HEK293T (cell line): ENCODE measurements around the gene PJA1.

ENCODE experiments used
- CTCF ChIA-PET: fragments of 350-600 bp; formaldehyde crosslinking; extraction: SDS; loops from one replicate; lab custom pipeline; 2021; ENCODE audit warnings: antibody characterized with exemption, inconsistent platforms; lab: Yijun Ruan, JAX
- POLR2A ChIA-PET: fragments of 350-600 bp; formaldehyde crosslinking; extraction: SDS; loops from one replicate; lab custom pipeline; 2020; ENCODE audit warnings: antibody characterized with exemption, inconsistent platforms; lab: Yijun Ruan, JAX
- DNase-seq: peaks from one replicate; pipeline ENCODE4 v3.0.0; 2012; ENCODE audit warnings: mixed read lengths; ENCODE audit errors: extremely low spot score
- ARNT ChIP-seq: fragments of 450-650 bp; IDR thresholded peaks from 2 replicates; pipeline ENCODE4 v1.6.1; 2017; ENCODE audit warnings: mild to moderate bottlenecking
- BHLHE40 ChIP-seq: fragments of 450-650 bp; IDR thresholded peaks from 2 replicates; pipeline ENCODE4 v1.6.1; 2016; ENCODE audit warnings: mild to moderate bottlenecking, moderate library complexity, borderline replicate concordance
- CTBP1 ChIP-seq: fragments of 450-650 bp; IDR thresholded peaks from 2 replicates; pipeline ENCODE4 v1.6.1; 2016; ENCODE audit warnings: borderline replicate concordance
- ELF4 ChIP-seq: fragments of 450-650 bp; IDR thresholded peaks from 2 replicates; pipeline ENCODE4 v1.6.1; 2017; ENCODE audit warnings: antibody characterized with exemption
- FOXA1 ChIP-seq: fragments of 450-650 bp; IDR thresholded peaks from 2 replicates; pipeline ENCODE4 v1.6.1; 2016; ENCODE audit warnings: mild to moderate bottlenecking
- FOXK2 ChIP-seq: fragments of 450-650 bp; IDR thresholded peaks from 2 replicates; pipeline ENCODE4 v1.6.1; 2016; ENCODE audit warnings: mild to moderate bottlenecking
- FOXM1 ChIP-seq: fragments of 450-650 bp; IDR thresholded peaks from 2 replicates; pipeline ENCODE4 v1.6.1; 2017; ENCODE audit warnings: mild to moderate bottlenecking, borderline replicate concordance
- HDGF ChIP-seq: fragments of 450-650 bp; IDR thresholded peaks from 2 replicates; pipeline ENCODE4 v1.6.1; 2017; ENCODE audit warnings: antibody characterized with exemption, borderline replicate concordance
- L3MBTL2 ChIP-seq: fragments of 450-650 bp; conservative IDR thresholded peaks from 2 replicates; pipeline ENCODE4 v1.6.1; 2016; ENCODE audit warnings: mild to moderate bottlenecking
- LEF1 ChIP-seq: fragments of 450-650 bp; IDR thresholded peaks from 2 replicates; pipeline ENCODE4 v1.6.1; 2017; ENCODE audit warnings: mild to moderate bottlenecking, borderline replicate concordance
- NFRKB ChIP-seq: fragments of 450-650 bp; IDR thresholded peaks from 2 replicates; pipeline ENCODE4 v1.6.1; 2016; ENCODE audit warnings: mild to moderate bottlenecking, moderate library complexity
- PKNOX1 ChIP-seq: fragments of 450-650 bp; IDR thresholded peaks from 2 replicates; pipeline ENCODE4 v1.6.1; 2016
- SP1 ChIP-seq: fragments of 450-650 bp; IDR thresholded peaks from 2 replicates; pipeline ENCODE4 v1.6.1; 2017
- SUZ12 ChIP-seq: fragments of 450-650 bp; IDR thresholded peaks from 2 replicates; pipeline ENCODE4 v1.6.1; 2016; ENCODE audit warnings: mild to moderate bottlenecking
- TARDBP ChIP-seq: fragments of 450-650 bp; IDR thresholded peaks from 2 replicates; pipeline ENCODE4 v1.6.1; 2016
- ZNF384 ChIP-seq: fragments of 450-650 bp; IDR thresholded peaks from 2 replicates; pipeline ENCODE4 v1.6.1; 2016

The PJA1 gene

GRCh38 chrX:69177511-69178162, 12.4 kb upstream of the PJA1 start:
- ChIA-PET CTCF (interaction anchor here (1.3 kb wide), 1 partner anchor 45 kb away, joined by 4 read pairs; no protein-coding TSS in a partner anchor), POLR2A (no interaction called here)
- DNase-seq, result no peak
- TF ChIP-seq L3MBTL2, result no peak
- no peak for TF ChIP-seq SP1
- no peak for TF ChIP-seq PKNOX1
- TF ChIP-seq BHLHE40, result no peak

GRCh38 chrX:69176053-69176452, 10.8 kb upstream of the PJA1 start:
- no peak for TF ChIP-seq FOXA1
- TF ChIP-seq SP1, result no peak
- TF ChIP-seq FOXM1, result no peak
- no peak for TF ChIP-seq TARDBP
- no peak for TF ChIP-seq NFRKB
- no peak for TF ChIP-seq ELF4
- TF ChIP-seq ARNT, result no peak
- no peak for TF ChIP-seq HDGF
- TF ChIP-seq ZNF384, result no peak
- TF ChIP-seq SUZ12, result no peak
- no peak for TF ChIP-seq LEF1
- TF ChIP-seq L3MBTL2, result no peak
- POLR2A ChIA-PET, result no interaction called here
- DNase-seq, result no peak
- CTCF ChIA-PET, result no interaction called here

- POLR2A ChIA-PET, result no interaction called here
- no peak for DNase-seq
- no peak for TF ChIP-seq ELF4
- TF ChIP-seq FOXM1, result no peak
- no peak for TF ChIP-seq SP1
- TF ChIP-seq SUZ12, result no peak
- TF ChIP-seq FOXA1, result no peak
- TF ChIP-seq TARDBP, result no peak
- TF ChIP-seq HDGF, result no peak
- TF ChIP-seq L3MBTL2, result no peak
- no peak for TF ChIP-seq FOXK2
- no peak for TF ChIP-seq NFRKB
- TF ChIP-seq ARNT, result no peak
- no peak for TF ChIP-seq ZNF384
- TF ChIP-seq CTBP1, result no peak
- TF ChIP-seq PKNOX1, result no peak
- TF ChIP-seq LEF1, result no peak
- no peak for TF ChIP-seq BHLHE40
Observed at GRCh38 chrX:69173906-69174305, 8.7 kb upstream of the PJA1 start.

GRCh38 chrX:69172937-69173336, 7.7 kb upstream of the PJA1 start:
- no peak for DNase-seq
- TF ChIP-seq ZNF384 (no peak), CTBP1 (no peak), PKNOX1 (no peak)
- ChIA-PET CTCF (interaction anchor here (0.7 to 0.9 kb wide), 2 partner anchors 14 to 63 kb away, joined by 4 read pairs; no protein-coding TSS in a partner anchor), POLR2A (no interaction called here)

More at GRCh38 chrX:69173906-69174305, 8.7 kb upstream of the PJA1 start:
- CTCF ChIA-PET, result interaction anchor here (0.7 kb wide), 1 partner anchor 45 kb away, joined by 3 read pairs; no protein-coding TSS in a partner anchor

- DNase-seq, result no peak
- TF ChIP-seq FOXA1 (no peak), ZNF384 (no peak), TARDBP (no peak), L3MBTL2 (no peak), FOXK2 (no peak), ELF4 (no peak), SUZ12 (no peak), SP1 (no peak), LEF1 (no peak), CTBP1 (no peak), HDGF (no peak), BHLHE40 (no peak), PKNOX1 (no peak), ARNT (no peak), NFRKB (no peak)
- CTCF ChIA-PET, result no interaction called here
- POLR2A ChIA-PET, result no interaction called here
Observed at GRCh38 chrX:69170319-69170718, 5.1 kb upstream of the PJA1 start.
